SK-N-DZ (cell line): ENCODE data around the gene AGPAT4.
"Not testable (repeated sequence)": the region's sequence is repeated elsewhere in the genome, so short reads cannot be mapped to it uniquely, and the experiment has no call there.

Experiments
- DNase-seq: peaks from one replicate; pipeline ENCODE4 v3.0.0-alpha.2; 2015; ENCODE audit warnings: low spot score

AGPAT4 gene

DNA sequence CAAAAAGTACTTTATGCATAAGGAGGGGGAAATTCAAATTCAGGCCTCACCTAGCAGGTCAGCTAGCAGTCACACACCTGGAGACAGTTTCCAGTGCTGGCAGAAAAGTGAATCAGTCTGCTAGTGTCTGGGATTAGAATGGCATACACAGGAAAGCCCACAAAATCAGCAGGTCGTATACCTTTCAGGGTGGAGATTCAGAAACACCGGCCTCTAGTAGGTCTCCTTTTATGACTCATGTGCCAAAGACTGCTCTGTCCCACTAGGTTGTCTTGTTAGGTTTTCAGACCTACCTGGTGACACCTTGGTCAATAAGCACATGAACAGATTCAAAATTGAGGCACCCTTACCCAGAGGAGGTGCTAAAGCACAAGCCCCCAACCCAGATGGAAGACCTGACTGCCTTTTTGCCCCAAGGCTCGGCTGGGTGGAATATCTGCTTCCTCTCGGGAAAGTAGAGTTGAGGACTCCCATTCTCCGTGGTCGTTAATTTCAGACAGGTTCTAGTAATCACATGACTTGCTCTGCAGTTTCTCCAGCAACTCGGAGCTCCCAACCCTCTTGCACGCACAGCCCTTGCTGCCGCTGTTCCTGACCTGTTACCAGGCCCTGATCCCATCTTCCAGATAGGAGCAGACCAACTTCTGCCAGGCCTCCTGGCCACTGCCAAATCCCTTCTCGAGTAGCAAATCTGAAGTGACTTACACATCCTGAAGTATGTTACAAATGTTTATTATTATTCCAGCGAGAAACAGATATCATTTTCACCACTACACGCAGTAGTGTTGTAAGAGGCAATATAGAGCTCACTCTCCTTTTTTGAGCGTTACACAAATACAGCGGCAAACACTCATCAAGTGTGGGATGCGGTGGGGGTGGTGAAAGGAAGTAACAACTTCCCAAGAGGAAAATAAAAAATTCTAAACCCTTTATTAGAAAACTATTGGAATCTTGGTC lies 46.6 kb downstream of the AGPAT4 start:
- DNase-seq = no peak

DNA sequence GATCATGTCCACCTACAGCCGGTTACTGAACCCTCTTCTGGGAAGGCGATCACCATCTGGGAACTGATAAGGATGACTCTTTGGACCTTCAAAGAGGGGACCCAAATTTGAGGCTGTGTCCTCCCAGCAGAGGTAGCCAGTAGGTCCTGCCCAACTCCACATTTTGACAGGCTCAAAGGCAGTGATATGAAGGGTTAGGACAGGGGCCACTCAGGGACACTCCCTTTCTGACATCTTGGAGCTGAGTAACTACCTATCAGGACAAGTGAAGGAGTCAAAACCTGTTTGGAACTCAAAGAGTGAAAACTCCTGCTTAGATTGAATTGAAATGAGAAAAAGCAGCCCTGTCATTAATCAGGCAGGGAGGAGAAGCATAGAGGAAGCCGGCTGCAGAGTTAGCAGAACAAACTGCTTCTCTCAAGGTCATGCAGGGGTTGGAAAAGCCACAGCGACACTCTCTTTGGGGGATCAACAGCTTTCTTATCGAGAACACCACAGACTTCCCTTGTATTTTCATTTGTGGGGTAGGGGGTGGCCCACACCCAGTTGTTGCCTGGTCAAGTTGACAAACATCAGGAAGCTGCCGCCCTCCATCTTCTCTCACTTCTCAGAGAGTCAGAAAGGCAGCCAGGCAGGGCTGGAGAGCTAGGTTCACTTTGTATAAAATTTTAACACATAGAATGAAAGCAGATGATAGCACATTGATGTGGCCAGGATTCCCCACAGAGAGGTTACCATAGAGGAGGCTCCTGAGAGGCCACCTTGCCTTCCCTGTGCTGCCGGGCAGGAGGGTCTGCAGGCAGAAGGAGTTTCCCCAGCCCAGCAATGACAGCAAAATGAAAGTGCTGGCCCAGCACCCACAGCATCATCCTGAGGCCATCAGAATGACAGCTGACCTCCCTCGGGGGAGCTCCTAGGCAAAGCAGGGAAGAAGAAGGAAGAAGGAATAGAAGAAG lies 47.6 kb downstream of the AGPAT4 start:
- no peak for DNase-seq

DNA sequence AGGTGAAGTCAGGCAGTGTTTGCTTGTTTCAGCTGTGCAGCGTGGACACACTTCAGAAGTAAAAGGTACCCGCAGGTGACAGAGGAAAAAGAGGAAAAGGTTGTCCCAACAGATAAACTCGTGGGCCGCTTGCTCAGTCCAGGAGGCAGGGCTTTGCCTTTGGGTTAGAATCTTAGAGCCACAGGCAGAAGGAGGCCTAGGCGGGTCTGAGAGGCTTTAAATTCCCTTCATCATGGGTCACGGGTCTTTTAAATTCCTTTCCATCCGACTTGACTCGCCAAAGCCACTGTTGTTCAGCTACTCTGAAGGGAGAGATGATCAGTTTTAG lies 48.2 kb downstream of the AGPAT4 start:
- no peak for DNase-seq

DNA sequence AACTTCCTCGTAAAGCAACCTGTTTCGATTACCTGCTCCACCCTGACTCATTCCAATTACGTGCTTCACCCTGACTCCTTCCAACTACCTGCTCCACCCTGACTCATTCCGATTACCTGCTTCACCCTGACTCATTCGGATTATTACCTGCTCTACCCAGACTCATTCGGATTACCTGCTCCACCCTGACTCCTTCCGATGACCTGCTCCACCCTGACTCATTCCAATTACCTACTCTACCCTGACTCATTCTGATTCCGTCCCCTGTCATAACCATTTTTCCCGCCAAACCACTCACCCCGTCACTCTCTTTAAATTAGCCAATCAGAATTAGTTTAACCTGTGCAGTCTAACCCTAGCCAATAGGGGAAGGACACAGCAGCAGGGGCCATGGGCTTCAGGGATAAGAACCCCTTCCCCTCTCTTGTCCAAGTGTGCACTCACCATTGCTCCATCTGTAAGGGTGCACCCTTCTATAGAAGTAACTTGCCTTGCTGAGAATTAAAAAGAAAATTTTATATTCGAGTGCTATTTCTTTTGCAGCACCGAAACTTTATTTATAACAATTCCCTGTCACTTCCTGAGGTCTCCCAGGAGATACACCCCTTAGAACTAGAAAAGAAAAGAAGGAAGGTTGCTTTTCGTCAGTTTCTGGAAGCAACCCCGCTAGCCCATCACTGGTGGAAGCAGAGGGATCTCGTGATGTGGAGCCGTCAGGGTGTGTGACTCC lies 48.7 kb downstream of the AGPAT4 start:
- not testable (repeated sequence) for DNase-seq

DNA sequence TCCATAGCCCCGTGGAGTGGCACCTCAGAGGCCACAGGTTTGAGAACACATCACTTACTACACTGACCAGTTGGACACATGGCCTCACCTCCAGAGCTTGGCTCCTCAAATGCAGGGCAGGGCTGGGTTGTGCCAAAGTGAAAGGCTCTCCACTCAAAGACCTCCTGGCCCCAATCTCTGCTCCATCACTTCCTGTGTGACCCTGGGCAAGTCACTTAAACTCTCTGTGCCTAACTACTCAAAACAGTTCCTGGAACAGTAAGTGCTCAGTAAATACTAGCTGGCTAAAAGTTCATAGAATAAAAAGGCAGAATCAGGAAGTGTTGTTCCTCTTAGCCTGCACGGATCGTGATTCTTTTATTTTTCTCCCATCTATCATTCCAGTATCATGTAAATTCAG lies 50.2 kb downstream of the AGPAT4 start:
- DNase-seq = no peak

DNA sequence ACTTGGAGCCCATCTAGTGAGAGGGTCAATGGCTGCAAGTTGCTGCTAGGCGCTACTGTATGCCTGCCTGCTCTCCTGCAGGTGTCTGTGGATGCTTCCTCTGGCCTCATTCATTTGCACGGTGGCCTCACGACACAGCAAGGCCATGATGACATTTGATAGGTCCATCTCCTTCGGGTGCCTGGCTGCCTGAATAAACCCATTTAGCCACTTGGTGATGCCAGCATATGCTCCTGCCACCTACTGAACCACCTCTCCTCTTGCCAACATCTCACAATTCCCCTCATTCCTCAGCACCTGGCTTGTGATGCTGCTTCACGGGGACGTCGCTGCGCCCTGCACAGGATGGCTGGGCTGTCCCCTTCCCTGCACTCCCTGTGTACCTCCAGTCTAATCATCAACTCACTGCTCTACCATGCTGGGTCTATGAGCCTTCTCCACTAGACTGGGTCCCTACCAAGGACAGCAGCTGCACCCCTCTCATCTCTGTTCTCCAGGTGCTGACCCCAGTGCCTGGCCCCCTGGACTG lies 51.1 kb downstream of the AGPAT4 start:
- no peak for DNase-seq

DNA sequence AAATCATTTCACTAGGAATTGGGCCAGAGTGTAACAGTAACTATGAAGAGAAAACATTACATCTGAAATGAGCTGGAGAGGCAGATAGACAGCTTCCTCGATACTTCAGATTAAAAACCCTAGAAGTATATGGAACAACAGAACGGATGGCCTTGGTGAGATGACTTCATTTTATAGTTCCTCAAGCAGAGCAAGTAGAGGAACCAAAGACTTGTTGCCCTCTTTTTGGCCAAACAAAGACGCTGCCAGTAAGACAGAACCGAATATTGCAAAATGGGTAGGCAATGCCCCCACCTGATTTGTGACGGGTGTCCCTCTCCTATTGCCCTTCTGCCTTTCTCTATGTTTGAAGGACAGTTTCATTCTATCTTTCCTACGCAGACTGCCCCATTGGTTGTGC lies 53.5 kb downstream of the AGPAT4 start:
- DNase-seq = no peak

DNA sequence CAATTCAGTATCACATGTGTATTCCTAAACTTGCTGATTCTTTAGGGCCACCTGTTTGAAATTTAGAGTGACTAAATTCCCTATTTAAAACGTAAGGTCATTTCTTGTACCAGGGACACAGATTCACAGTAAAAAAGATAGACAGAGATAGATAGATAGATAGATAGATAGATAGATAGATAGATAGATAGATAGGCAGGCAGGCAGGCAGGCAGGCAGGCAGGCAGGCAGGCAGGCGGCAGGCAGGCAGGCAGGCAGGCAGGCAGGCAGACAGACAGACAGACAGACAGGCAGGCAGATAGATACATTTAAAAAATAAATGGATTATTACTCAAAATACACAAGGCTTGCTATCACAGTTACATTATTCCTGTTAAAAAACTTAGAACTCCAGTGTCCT lies 54.2 kb downstream of the AGPAT4 start:
- DNase-seq = no peak

DNA sequence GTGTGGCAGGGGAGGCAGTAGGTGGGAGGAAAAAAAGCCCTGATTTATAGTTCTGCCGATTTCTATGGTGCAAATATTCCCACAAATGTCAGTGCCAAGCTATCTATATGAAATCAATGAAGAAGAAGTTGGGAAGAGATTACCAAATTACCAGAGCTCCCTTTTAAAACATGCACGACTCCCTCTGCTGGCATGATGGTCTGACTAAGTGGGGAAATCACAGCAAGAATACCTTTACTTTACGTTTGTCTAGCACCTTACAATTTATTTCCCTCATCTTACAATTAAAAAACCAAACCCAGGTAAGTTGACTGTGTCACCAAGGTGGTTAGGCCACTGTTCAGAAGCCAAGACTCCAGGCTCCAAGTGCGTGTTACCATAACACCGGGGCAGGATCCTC lies 55.6 kb downstream of the AGPAT4 start:
- DNase-seq = no peak

DNA sequence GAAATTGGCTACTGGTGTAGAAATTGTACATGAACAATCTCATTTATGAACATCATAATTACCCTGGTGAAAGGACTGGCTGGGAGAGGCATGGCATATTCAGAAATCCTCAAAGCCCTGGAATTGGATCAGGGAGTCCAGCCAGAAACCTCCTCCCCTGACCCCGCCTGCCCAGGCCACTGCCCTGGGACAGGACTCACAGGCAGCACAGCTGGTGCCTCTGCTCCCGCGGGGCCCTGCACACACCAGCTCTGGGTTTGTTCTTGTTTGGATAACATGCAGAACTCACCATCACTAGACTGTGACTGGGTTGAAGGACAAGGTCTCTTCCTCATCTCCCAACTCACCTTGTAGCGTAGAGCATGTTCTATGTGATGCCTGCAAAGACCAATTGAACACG lies 56.2 kb downstream of the AGPAT4 start:
- no peak for DNase-seq

DNA sequence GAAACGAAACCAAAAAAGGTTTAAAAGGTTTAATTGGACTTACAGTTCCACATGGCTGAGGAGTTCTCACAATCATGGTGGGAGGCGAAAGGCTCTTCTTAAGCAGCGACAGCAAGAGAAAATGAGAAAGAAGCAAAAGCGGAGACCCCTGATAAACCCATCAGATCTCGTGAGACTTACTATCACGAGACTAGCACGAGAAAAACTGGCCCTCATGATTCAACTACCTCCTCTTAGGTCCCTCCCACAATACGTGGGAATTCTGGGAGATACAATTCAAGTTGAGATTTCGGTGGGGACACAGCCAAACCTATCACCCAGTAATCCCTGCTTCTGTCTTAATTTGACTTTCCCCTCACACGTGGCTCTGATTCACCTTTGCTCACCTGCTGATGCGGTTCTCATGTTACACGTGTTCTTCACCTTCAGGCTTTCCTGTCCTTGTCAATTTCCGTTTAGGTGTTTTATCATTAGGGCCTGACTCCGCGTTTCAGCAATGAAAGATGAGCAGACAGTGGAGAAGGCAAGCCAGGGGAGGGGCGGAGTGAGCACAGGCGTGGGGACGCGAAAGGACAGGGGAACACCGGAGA lies 57.1 kb downstream of the AGPAT4 start:
- DNase-seq = no peak

DNA sequence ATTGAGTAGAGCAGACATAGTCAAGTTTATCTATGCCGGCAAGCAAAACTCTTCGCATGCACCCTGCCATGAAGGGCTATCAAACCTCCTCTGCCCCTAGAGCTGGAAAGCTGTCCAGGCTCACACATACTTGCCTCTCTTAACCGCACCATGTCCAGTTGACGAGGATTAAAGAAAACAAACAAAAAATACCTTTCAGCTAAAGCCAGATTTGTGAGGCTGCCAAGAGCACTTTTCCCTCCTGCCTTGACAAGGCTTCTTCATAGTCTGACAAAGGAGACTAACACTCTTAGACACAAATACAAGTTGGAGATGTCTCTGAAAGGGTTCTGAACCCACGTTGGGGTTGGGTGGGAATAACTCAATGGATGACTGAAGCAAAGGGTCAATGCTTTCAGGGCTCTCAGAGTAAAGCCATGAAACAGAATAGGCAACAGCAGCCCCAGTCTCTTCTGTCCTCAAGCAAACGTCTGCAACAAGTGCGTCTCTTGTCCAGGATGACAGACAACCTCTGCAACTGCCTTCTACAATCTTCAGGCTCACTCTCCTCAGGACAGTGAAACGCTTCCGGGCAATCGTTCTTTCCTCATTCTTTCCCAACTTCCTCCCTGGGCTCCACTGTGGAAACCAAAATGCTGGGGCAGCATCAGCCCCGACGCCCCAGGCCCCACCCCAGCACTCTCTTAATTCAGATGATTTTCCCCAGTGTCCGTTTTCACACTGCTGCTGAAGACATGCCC lies 57.8 kb downstream of the AGPAT4 start:
- DNase-seq = no peak

DNA sequence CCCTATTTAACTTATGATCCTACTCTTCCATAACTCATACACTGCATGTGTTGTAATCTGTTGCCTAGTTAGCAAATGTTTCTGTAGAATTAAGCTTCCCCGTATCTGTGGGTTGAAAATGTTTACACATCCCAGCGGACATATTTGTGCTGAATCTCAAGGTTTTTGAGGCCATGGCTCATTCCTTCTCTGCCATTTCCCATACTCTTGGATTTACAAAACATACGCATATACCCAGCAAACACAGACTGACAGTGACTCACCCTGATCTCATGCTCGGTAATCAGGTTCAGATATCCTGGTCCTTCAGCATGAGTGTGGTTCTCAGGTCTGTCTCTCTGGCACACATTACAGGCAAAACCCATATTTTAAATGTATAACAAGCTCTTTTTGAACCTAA lies 58.7 kb downstream of the AGPAT4 start:
- no peak for DNase-seq

DNA sequence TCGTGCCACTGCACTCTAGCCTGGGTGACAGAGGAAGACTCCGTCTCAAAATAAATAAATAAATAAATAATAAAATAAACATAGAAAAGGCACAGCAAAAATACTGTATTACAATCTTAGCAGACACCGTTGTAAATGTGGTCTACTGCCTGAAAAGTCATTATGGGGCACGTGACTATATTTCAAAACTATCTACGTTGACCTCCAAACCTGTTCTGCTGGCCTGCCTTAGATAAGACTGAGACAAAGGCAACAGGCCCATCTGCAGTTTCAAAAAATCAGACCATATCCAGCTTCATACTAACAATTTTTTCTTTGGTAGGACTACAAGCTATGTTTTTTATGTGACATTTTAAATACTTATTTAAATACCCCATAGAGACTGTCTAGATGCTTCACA lies 59.1 kb downstream of the AGPAT4 start:
- DNase-seq = no peak

DNA sequence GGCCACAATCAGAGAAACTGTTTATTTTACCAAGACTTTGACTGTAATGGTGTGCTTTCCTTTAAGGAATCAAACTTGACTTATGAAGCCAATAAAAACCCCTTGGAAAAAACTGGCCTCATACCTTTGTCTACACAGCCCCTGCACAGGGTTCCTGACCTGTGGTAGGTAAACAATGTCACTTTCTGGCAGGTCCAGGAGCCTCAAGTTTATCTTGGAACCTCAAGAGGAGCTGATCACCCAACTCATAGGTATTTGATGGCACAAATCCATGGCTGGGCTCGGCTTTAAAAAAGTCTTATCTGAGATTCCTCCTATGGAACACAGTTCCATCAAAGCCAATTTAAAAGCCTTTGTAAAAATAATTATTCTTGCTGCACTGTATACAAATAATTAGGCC lies 61.0 kb downstream of the AGPAT4 start:
- DNase-seq = no peak

DNA sequence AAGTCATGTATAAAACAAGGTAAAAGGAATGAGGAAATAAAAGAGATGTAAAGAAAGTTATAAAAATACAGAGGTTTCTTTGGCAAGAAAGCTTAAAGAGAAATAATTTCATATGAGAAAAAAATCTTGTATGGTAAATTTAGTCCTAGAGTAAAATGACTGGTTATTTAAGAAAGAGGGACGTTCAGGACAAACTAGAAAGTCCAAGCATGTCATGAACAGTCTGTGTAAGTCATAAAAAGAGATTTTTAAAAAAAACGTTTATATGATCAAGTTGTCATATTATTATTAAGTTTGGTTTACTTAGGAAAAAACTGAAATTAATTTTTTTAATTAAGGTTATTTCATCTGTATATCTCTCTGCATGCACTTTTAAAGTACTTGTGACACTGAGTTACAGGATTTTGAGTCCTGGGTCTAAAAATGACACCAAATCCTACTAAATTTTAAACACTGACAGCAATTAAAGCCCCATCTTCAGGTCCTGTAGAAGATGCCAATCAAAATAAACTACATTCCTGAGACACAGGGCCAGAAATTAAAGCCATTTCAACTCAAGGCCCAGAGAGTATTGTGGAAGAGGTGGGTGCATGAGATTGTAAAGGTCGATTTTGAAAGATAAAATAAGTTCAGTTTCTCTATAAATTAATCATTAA lies 62.4 kb downstream of the AGPAT4 start:
- DNase-seq = no peak

DNA sequence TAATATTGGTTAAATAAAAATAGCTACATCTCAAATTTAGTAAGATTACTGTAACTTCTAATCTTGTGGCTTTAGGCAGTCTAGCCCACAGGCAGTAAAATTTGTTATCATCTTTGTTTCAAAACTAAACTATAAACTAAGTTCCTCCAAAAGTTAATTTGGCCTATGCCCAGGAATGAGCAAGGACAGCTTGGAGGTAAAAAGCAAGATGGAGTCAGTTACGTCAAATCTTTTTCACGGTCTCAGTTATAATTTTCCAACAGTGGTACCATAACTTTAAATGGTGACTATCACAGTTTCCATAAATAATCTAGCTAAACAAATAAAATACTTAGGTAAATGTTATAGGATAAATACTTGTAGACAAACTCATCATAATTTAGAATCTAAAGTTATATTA lies 63.0 kb downstream of the AGPAT4 start:
- no peak for DNase-seq

DNA sequence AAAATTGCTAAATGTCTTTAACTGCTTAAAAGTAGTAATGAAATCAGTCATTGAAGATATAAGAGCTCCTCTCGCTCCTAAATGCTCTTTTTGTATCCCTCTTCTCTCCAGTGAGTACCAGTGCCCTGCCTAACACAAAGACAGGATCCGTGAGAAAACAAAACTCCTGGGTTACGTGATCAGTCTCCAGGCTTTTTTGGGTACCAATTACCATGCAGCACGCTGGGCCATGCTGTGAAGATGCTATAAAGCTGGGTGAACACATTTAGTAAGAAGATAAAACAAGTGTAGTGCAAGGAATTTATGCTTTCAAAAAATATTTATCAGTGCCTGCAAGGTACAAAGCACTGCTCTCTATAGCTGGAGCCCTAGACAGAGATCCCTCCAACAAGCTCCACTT lies 66.7 kb downstream of the AGPAT4 start:
- no peak for DNase-seq

DNA sequence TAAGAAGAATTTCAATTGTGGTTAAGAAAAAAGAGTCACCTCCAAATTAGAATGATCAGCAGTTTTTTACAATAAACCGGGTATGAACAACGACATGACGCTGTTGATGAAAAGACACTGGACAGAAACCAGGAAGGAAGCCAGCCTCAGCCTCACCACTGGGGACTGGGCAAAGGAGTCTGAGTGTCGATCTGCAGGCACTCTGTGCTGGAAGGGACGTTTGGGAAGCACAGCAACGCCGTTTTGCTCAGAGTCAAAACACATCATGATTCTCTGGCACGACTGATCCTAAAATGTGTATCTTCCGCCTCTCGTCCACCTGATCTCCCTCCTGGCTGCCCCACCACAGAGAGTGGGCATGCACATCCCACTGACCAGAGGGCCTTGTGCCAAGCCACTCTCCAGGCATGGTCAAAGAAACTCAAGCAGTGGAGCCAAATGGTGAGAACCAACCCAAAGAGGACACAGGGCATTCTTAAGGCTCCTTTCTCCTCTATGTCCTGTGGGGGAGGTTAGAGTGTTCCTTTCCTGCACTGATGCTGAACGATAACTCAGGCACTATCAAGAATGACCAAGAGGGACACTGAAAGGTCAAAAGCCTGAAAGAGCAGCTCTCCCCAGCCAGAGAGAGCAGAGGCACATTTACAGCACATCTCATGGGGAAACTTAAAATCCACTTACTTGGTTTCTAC lies 68.8 kb downstream of the AGPAT4 start:
- DNase-seq = no peak
